ENCODE measurements around the gene ZDHHC20. TPM values are rescaled to one million over a fixed set of nuclear protein-coding genes. Genes with fewer than 3 reads are reported as not detected.
"Not testable (repeated sequence)": the region's sequence is repeated elsewhere in the genome, so short reads cannot be mapped to it uniquely, and the experiment has no call there.

ZDHHC20 gene
- total RNA-seq, 1 experiment from 2014 or later, result 49.2 TPM

- peaks cover 10% of the 10 kb centered on the region for H3K36me3 ChIP-seq
- DNase-seq, result no peak
These were observed 59.4 kb downstream of the ZDHHC20 start for GRCh38 chr13:21399741-21400140.

GRCh38 chr13:21395953-21396352 lies 63.1 kb downstream of the ZDHHC20 start:
- H3K9me3 ChIP-seq, result no peaks in the 10 kb centered on the region; the same call in 1 of the 2 replicates
- no peak overlapping the region for H3K4me3 ChIP-seq
- H3K27me3 ChIP-seq, result no peaks in the 10 kb centered on the region
- no peak for DNase-seq
- H3K36me3 ChIP-seq, result peaks cover 6% of the 10 kb centered on the region; the same call in 1 of the 2 replicates

More at GRCh38 chr13:21399741-21400140, 59.4 kb downstream of the ZDHHC20 start:
- Histone ChIP-seq H3K27me3 (no peaks in the 10 kb centered on the region), H3K9me3 (no peaks in the 10 kb centered on the region), H3K4me3 (no peak overlapping the region)

GRCh38 chr13:21389124-21389523 lies 70.0 kb downstream of the ZDHHC20 start:
- H3K9me3 ChIP-seq, result peaks cover 10% of the 10 kb centered on the region
- H3K27me3 ChIP-seq, result no peaks in the 10 kb centered on the region
- DNase-seq, result no peak
- H3K36me3 ChIP-seq, result peaks cover 18% of the 10 kb centered on the region
- H3K4me3 ChIP-seq, result no peak overlapping the region

DNA sequence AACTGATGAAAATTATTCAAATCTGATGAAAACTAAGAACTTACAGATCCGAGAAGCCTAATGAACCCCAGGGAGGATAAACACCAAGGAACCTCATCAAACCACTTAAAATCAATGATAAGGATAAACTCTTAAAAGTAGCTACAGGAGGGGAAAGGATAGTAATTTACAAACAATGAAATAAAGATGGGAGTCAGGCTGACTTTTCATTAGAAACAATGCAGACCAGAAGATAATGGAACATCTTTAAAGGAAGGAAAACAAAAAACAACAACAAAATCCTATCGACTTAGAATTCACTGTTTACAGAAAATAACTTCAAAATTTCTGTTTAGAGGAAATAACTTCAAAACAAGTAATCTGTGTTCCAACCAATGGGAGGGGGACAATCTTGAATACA lies 73.4 kb downstream of the ZDHHC20 start:
- peaks cover 10% of the 10 kb centered on the region for H3K9me3 ChIP-seq
- peaks cover 34% of the 10 kb centered on the region for H3K36me3 ChIP-seq
- H3K27me3 ChIP-seq, result no peaks in the 10 kb centered on the region
- no peak for DNase-seq
- no peak overlapping the region for H3K4me3 ChIP-seq

DNA sequence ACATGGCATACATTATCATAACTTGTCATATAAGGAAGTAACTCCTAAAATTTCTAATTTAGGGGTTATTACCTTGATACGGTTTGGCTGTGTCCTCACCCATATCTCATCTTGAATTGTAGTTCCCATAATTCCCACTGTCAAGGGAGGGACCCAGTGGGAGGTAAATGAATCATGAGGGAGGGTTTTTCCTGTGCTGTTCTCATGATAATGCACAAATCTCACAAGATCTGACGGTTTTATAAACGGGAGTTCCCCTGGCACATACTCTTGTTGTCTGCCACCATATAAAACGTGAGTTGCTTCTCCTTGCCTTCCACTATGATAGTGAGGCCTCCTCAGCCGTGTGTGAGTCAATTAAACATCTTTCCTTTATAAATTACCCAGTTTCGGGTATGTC lies 76.0 kb downstream of the ZDHHC20 start:
- DNase-seq, result no peak
- Histone ChIP-seq H3K36me3 (peaks cover 36% of the 10 kb centered on the region), H3K4me3 (no peak overlapping the region), H3K27me3 (no peaks in the 10 kb centered on the region), H3K9me3 (peaks cover 10% of the 10 kb centered on the region)

DNA sequence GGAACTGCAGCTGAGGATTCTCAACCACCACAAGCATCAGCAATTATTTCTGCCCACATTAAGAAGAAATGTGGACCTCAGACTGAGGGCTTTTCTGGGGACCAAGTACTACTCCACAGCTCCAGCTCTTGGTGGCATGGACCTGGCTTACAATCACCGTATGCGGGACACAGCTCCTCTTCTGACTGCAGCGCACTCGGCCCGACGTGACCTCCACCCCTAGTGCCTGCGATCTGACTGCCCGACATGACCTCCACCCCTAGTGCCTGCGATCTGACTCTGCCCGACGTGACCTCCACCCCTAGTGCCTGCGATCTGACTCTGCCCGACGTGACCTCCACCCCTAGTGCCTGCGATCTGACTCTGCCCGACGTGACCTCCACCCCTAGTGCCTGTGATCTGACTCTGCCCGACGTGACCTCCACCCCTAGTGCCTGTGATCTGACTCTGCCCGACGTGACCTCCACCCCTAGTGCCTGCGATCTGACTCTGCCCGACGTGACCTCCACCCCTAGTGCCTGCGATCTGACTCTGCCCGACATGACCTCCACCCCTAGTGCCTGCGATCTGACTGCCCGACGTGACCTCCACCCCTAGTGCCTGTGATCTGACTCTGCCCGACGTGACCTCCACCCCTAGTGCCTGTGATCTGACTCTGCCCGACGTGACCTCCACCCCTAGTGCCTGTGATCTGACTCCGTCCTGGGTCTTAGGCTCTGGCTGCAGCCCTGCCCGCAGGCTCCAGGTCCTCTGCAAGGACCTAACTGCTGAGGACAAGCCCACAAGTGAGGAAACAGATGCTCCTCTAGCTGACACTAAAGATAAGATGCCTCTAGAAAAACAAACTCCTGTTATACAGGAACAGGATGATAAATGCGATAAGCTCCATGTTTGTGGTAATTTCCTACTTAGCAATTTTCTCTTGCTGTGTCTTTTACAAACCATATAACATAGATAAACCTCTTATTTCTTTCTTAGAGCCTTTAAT lies 81.8 kb downstream of the ZDHHC20 start:
- not testable (repeated sequence) for H3K27me3 ChIP-seq, H3K9me3 ChIP-seq, DNase-seq, H3K4me3 ChIP-seq
- peaks cover 16% of the 10 kb centered on the region for H3K36me3 ChIP-seq

GRCh38 chr13:21372530-21372929 lies 86.6 kb downstream of the ZDHHC20 start:
- no peak for DNase-seq
- no peak overlapping the region for H3K4me3 ChIP-seq
- H3K27me3 ChIP-seq, result no peaks in the 10 kb centered on the region
- no peaks in the 10 kb centered on the region for H3K9me3 ChIP-seq
- peaks cover 4% of the 10 kb centered on the region for H3K36me3 ChIP-seq

DNA sequence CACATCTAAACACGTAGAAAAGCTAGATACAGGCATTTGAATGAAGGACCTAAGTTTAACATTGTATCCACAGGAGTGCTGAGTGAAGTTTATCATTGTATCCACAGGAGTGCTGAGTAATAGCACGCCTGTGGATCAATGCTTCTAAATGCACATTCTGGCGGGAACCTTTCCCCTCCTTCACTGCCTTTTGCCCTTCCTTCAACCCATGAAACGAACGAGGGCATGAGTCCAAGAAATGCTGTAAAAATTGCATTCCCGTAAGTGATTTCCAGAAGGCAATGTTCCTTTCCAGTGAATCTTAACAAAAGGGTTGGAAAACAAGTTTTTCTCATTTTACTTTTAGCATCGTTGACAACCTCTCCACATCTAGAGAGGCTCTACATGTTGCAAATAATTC lies 88.1 kb downstream of the ZDHHC20 start:
- Histone ChIP-seq H3K36me3 (peaks cover 4% of the 10 kb centered on the region), H3K9me3 (no peaks in the 10 kb centered on the region), H3K4me3 (no peak overlapping the region), H3K27me3 (no peaks in the 10 kb centered on the region)
- DNase-seq, result no peak

DNA sequence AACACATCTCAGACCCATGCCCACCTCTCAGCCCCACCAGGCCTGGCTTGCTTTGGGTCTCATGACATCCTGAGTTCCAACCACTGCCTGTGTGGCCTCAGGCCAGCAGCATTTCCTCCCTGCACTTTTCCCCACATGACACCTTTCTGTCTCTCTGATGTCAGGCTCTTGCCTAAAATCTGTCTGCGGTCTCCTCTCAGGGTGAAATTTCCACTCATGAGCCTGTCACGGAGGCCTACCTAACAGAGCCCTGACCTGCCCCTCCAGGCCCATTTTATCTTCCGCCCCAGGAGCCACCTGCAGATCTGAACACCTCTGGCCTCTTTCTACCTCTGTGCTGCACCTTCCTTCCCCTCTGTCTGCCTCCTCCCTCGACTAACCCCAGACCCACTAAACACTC lies 93.5 kb downstream of the ZDHHC20 start:
- no peak overlapping the region for H3K4me3 ChIP-seq
- no peaks in the 10 kb centered on the region for H3K27me3 ChIP-seq
- DNase-seq, result no peak
- no peaks in the 10 kb centered on the region for H3K36me3 ChIP-seq
- H3K9me3 ChIP-seq, result peaks cover 4% of the 10 kb centered on the region; the same call in 1 of the 2 replicates

DNA sequence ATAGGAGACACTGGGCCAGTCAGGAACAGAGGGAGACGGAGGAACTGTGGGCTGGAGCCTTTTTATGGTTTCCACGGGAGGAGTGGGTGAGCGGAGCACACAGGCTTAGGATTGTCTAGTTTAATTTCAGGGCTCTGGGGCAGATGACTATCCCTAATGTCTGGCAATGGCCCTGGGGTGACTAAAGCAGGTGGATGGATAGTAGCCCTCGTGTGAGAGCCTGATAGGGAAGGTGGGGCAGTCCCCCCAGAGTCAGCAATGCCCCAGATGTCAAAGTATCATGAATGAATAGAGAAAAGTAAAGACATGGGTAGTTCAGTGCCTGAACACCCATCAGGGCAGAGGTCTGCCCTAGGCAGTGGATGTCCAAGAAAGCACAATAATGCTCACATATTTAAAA lies 94.2 kb downstream of the ZDHHC20 start:
- Histone ChIP-seq H3K9me3 (peaks cover 4% of the 10 kb centered on the region; the same call in 1 of the 2 replicates), H3K36me3 (no peaks in the 10 kb centered on the region), H3K4me3 (no peak overlapping the region), H3K27me3 (no peaks in the 10 kb centered on the region)
- DNase-seq, result no peak

- H3K36me3 ChIP-seq, result no peaks in the 10 kb centered on the region
- DNase-seq, result no peak
- H3K27me3 ChIP-seq, result no peaks in the 10 kb centered on the region
- H3K9me3 ChIP-seq, result peaks cover 4% of the 10 kb centered on the region; the same call in 1 of the 2 replicates
- H3K4me3 ChIP-seq, result no peak overlapping the region
These were observed 94.7 kb downstream of the ZDHHC20 start for GRCh38 chr13:21364357-21364756.

GRCh38 chr13:21362741-21363140 lies 96.4 kb downstream of the ZDHHC20 start:
- H3K4me3 ChIP-seq, result no peak overlapping the region
- no peaks in the 10 kb centered on the region for H3K27me3 ChIP-seq
- no peaks in the 10 kb centered on the region for H3K36me3 ChIP-seq
- peaks cover 4% of the 10 kb centered on the region; the same call in 1 of the 2 replicates for H3K9me3 ChIP-seq
- no peak for DNase-seq

GRCh38 chr13:21361706-21362105 lies 97.4 kb downstream of the ZDHHC20 start:
- DNase-seq, result no peak

DNA sequence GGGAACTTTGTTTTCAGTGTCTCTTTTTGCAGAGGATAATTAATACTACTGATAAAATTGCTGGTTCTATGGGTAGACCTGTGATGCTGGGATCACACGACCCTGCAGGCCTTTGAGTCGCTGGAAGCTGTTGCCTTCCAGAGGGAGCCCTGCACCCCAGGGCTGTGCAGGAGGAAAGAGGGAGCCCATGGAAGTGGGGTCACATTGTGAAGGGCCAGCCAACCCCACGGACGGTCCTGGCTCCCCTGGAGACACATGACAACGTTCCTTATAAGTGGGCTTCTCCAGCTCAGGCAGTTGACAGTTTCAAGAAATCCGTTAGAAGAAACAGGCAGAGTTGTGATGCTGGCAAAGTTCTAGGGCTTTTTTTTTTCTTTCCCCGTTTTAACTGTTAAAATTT lies 98.0 kb downstream of the ZDHHC20 start:
- Histone ChIP-seq H3K27me3 (no peaks in the 10 kb centered on the region), H3K36me3 (no peaks in the 10 kb centered on the region), H3K4me3 (no peak overlapping the region), H3K9me3 (peaks cover 4% of the 10 kb centered on the region; the same call in 1 of the 2 replicates)
- DNase-seq, result no peak

More at GRCh38 chr13:21361706-21362105, 97.4 kb downstream of the ZDHHC20 start:
- Histone ChIP-seq H3K9me3 (peaks cover 4% of the 10 kb centered on the region; the same call in 1 of the 2 replicates), H3K4me3 (no peak overlapping the region), H3K36me3 (no peaks in the 10 kb centered on the region), H3K27me3 (no peaks in the 10 kb centered on the region)

- Histone ChIP-seq H3K9me3 (peaks cover 4% of the 10 kb centered on the region; the same call in 1 of the 2 replicates), H3K4me3 (no peak overlapping the region), H3K27me3 (no peaks in the 10 kb centered on the region), H3K36me3 (no peaks in the 10 kb centered on the region)
- DNase-seq, result no peak
These were observed 98.6 kb downstream of the ZDHHC20 start for GRCh38 chr13:21360463-21360862.

DNA sequence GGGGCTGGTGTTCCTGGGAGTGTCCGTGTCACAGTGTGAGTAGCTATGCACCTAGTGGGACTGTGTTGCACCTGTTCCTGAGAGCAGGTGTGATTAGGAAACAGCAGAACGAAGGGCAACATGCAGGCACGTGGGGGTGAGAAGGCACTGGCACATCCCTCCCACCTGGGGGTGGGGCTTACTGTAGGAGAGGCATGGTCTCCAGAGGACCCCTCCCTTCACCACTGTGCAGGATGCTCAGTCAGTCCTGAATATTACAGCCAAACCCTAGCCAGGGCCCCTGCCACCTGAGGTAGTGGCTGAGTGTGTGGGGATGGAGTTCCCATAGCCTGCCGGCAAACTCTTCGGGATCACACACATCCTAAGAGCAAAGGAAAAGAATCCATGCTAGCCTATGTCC lies 99.2 kb downstream of the ZDHHC20 start:
- H3K27me3 ChIP-seq, result no peaks in the 10 kb centered on the region
- no peak for DNase-seq
- H3K36me3 ChIP-seq, result no peaks in the 10 kb centered on the region
- peaks cover 4% of the 10 kb centered on the region; the same call in 1 of the 2 replicates for H3K9me3 ChIP-seq
- no peak overlapping the region for H3K4me3 ChIP-seq

- no peak overlapping the region for H3K4me3 ChIP-seq
- no peaks in the 10 kb centered on the region for H3K27me3 ChIP-seq
- no peaks in the 10 kb centered on the region for H3K9me3 ChIP-seq
- no peak for DNase-seq
- H3K36me3 ChIP-seq, result no peaks in the 10 kb centered on the region
These were observed 103.8 kb downstream of the ZDHHC20 start for GRCh38 chr13:21355304-21355703.

DNA sequence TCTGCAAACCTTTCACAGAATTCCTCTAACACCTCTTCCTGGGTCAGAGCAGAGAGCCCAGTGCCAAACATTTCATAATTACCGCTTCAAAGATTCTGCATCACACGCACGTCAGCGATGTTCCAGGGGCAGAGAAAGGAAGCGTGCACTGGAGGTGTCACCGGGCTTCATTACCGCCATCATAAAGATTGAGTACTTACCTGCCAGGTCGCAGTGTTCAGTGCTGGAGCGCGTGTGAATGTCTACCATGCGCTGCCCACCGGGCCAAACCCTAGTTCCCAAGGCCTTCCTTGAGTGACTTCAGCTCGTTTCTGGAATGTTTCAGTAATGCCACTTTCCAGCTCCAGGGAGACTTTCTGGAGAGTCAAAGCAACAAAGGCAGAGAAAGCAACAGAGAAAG lies 104.4 kb downstream of the ZDHHC20 start:
- no peak for DNase-seq
- H3K9me3 ChIP-seq, result no peaks in the 10 kb centered on the region
- H3K36me3 ChIP-seq, result no peaks in the 10 kb centered on the region
- H3K27me3 ChIP-seq, result no peaks in the 10 kb centered on the region
- no peak overlapping the region for H3K4me3 ChIP-seq
